ENCODE results near the gene LRP1B. TPM values are rescaled to one million over a fixed set of nuclear protein-coding genes. Genes with fewer than 3 reads are reported as not detected.

The LRP1B gene
- total and polyA plus RNA-seq, 2 experiments from 2014 or later = not detected

GRCh38 chr2:140203347-140203746 is 1927.5 kb downstream of the LRP1B start:
- Histone ChIP-seq H3K36me3 (ENCODE audit: low read depth) (no peaks in the 10 kb centered on the region), H3F3A (ENCODE audit: insufficient read depth) (no peaks in the 10 kb centered on the region), H3K4me1 (ENCODE audit: insufficient read depth) (no peaks in the 10 kb centered on the region), H3K27me3 (replicated peaks; ENCODE audit: insufficient read depth) (no peaks in the 10 kb centered on the region), H3K4me3 (no peak overlapping the region), H3K9me2 (ENCODE audit: insufficient read depth) (no peaks in the 10 kb centered on the region), H3K27ac (no peak overlapping the region), H4K20me1 (ENCODE audit: insufficient read depth) (no peaks in the 10 kb centered on the region), H3K9ac (no peak overlapping the region), H3K9me3 (ENCODE audit: low read depth) (no peaks in the 10 kb centered on the region), H3K79me2 (ENCODE audit: insufficient read depth) (no peaks in the 10 kb centered on the region), H3K4me2 (ENCODE audit: unreplicated experiment) (no peak overlapping the region), H2AFZ (no peak overlapping the region)
- no peak for TF ChIP-seq EZH2phosphoT487 (IDR thresholded peaks at IDR 0.05; ENCODE audit: insufficient read depth, low read depth)
- TF ChIP-seq EZH2 (IDR thresholded peaks at IDR 0.05; ENCODE audit: insufficient read depth, poor library complexity, severe bottlenecking) = no peak
- no peak for DNase-seq
- WGBS, 2 experiments (ENCODE audit: low coverage in 1 of 2, low lambda C conversion rate in 2 of 2, missing lambda C conversion rate in 2 of 2) = 50% methylated on average over 6 of the region's 6 CpGs
- in situ Hi-C loops (cut with MboI) = no loop called here

DNA sequence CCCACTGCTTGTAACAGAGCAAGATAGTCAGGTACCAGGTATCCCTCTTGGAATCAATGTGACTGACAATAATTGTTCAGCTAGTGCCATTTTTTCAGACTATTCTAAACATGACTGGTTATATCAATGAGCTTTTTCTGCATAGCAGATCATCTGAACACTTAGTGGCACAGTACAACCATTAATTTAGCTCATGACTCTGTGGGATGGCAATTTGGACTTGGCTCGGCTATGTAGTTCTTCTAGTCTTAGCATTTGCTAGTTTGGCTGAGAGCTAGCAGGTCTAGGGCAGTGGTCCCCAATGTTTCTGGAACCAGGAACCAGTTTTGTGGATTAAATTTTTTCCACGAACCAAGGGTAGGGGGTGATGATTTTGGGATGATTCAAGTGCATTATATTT is 1929.2 kb downstream of the LRP1B start:
- no peak for TF ChIP-seq EZH2 (IDR thresholded peaks at IDR 0.05; ENCODE audit: insufficient read depth, poor library complexity, severe bottlenecking)
- no peak for TF ChIP-seq EZH2phosphoT487 (IDR thresholded peaks at IDR 0.05; ENCODE audit: insufficient read depth, low read depth)
- Histone ChIP-seq H3K9me3 (ENCODE audit: low read depth) (no peaks in the 10 kb centered on the region), H4K20me1 (ENCODE audit: insufficient read depth) (no peaks in the 10 kb centered on the region), H3K36me3 (ENCODE audit: low read depth) (no peaks in the 10 kb centered on the region), H3K4me2 (ENCODE audit: unreplicated experiment) (no peak overlapping the region), H2AFZ (no peak overlapping the region), H3K4me1 (ENCODE audit: insufficient read depth) (no peaks in the 10 kb centered on the region), H3K27ac (no peak overlapping the region), H3K9ac (no peak overlapping the region), H3K79me2 (ENCODE audit: insufficient read depth) (no peaks in the 10 kb centered on the region), H3K9me2 (ENCODE audit: insufficient read depth) (no peaks in the 10 kb centered on the region), H3K4me3 (no peak overlapping the region), H3F3A (ENCODE audit: insufficient read depth) (no peaks in the 10 kb centered on the region), H3K27me3 (replicated peaks; ENCODE audit: insufficient read depth) (no peaks in the 10 kb centered on the region)
- in situ Hi-C loops (cut with MboI) = no loop called here
- WGBS, 2 experiments (ENCODE audit: low coverage in 1 of 2, low lambda C conversion rate in 2 of 2, missing lambda C conversion rate in 2 of 2) = 5 to 14% methylated on average over 2 of the region's 2 CpGs
- no peak for DNase-seq

DNA sequence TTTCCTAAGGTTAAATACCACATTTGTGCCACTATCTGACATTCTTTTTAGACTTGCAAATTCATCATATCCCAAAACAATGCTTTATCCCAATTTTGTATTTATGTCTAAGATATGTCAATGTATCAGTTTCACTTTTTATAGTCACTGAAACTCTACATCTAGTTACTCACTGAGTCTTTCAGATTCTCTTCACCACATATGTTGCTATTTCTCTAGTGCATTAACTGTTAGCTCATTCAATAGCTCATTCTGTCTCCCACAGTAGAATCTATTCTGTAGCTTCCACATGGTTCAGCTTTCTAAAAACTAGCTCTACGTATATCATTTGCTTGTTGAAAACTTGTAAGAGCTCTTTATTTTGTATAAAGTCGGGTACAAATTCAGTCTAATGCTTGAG is 1930.1 kb downstream of the LRP1B start:
- Histone ChIP-seq H3K4me3 (no peak overlapping the region), H3K79me2 (ENCODE audit: insufficient read depth) (no peaks in the 10 kb centered on the region), H3K27me3 (replicated peaks; ENCODE audit: insufficient read depth) (no peaks in the 10 kb centered on the region), H3K4me2 (ENCODE audit: unreplicated experiment) (no peak overlapping the region), H3F3A (ENCODE audit: insufficient read depth) (no peaks in the 10 kb centered on the region), H4K20me1 (ENCODE audit: insufficient read depth) (no peaks in the 10 kb centered on the region), H3K4me1 (ENCODE audit: insufficient read depth) (no peaks in the 10 kb centered on the region), H3K9ac (no peak overlapping the region), H3K36me3 (ENCODE audit: low read depth) (no peaks in the 10 kb centered on the region), H2AFZ (no peak overlapping the region), H3K9me2 (ENCODE audit: insufficient read depth) (no peaks in the 10 kb centered on the region), H3K9me3 (ENCODE audit: low read depth) (no peaks in the 10 kb centered on the region), H3K27ac (no peak overlapping the region)
- WGBS, 2 experiments (ENCODE audit: low coverage in 1 of 2, low lambda C conversion rate in 2 of 2, missing lambda C conversion rate in 2 of 2) = 16 to 19% methylated on average over 2 of the region's 2 CpGs
- no peak for DNase-seq
- in situ Hi-C loops (cut with MboI) = no loop called here
- TF ChIP-seq EZH2 (IDR thresholded peaks at IDR 0.05; ENCODE audit: insufficient read depth, poor library complexity, severe bottlenecking) (no peak), EZH2phosphoT487 (IDR thresholded peaks at IDR 0.05; ENCODE audit: insufficient read depth, low read depth) (no peak)

DNA sequence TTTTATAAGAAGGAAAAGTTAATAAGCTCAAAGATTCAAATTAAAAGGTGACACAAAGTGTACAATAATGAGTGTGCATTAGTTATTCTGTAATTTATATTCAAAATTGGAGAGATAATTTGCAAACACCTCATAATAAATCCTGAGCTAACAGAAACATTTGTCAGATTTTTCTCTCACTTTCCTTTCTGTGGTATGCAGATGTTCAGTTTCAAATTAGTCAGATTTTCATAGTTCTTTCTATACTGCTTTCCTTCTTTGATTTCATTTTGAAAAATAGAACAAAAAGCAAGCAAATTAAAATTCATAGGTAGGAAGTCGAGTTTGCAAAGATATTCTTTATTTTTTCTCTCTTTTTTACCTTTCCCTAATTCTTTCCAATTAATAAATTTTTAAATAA is 1930.5 kb downstream of the LRP1B start:
- Histone ChIP-seq H3K4me3 (no peak overlapping the region), H3K4me2 (ENCODE audit: unreplicated experiment) (no peak overlapping the region), H3K27ac (no peak overlapping the region), H3K9me2 (ENCODE audit: insufficient read depth) (no peaks in the 10 kb centered on the region), H3K4me1 (ENCODE audit: insufficient read depth) (no peaks in the 10 kb centered on the region), H3K36me3 (ENCODE audit: low read depth) (no peaks in the 10 kb centered on the region), H3K27me3 (replicated peaks; ENCODE audit: insufficient read depth) (no peaks in the 10 kb centered on the region), H3F3A (ENCODE audit: insufficient read depth) (no peaks in the 10 kb centered on the region), H3K79me2 (ENCODE audit: insufficient read depth) (no peaks in the 10 kb centered on the region), H3K9me3 (ENCODE audit: low read depth) (no peaks in the 10 kb centered on the region), H3K9ac (no peak overlapping the region), H2AFZ (no peak overlapping the region), H4K20me1 (ENCODE audit: insufficient read depth) (no peaks in the 10 kb centered on the region)
- TF ChIP-seq EZH2phosphoT487 (IDR thresholded peaks at IDR 0.05; ENCODE audit: insufficient read depth, low read depth) = no peak
- no peak for TF ChIP-seq EZH2 (IDR thresholded peaks at IDR 0.05; ENCODE audit: insufficient read depth, poor library complexity, severe bottlenecking)
- in situ Hi-C loops (cut with MboI) = no loop called here
- WGBS, 2 experiments (ENCODE audit: low coverage in 1 of 2, low lambda C conversion rate in 2 of 2, missing lambda C conversion rate in 2 of 2) = 2 to 11% methylated on average over 1 of the region's 1 CpG
- DNase-seq = no peak

GRCh38 chr2:140199312-140199711 is 1931.5 kb downstream of the LRP1B start:
- Histone ChIP-seq H3K4me2 (ENCODE audit: unreplicated experiment) (no peak overlapping the region), H2AFZ (no peak overlapping the region), H3K27ac (no peak overlapping the region), H3F3A (ENCODE audit: insufficient read depth) (no peaks in the 10 kb centered on the region), H4K20me1 (ENCODE audit: insufficient read depth) (no peaks in the 10 kb centered on the region), H3K9me2 (ENCODE audit: insufficient read depth) (no peaks in the 10 kb centered on the region), H3K36me3 (ENCODE audit: low read depth) (no peaks in the 10 kb centered on the region), H3K4me3 (no peak overlapping the region), H3K79me2 (ENCODE audit: insufficient read depth) (no peaks in the 10 kb centered on the region), H3K9ac (no peak overlapping the region), H3K27me3 (replicated peaks; ENCODE audit: insufficient read depth) (no peaks in the 10 kb centered on the region), H3K9me3 (ENCODE audit: low read depth) (no peaks in the 10 kb centered on the region), H3K4me1 (ENCODE audit: insufficient read depth) (no peaks in the 10 kb centered on the region)
- 30 to 32% methylated on average over 1 of the region's 1 CpG for WGBS, 2 experiments (ENCODE audit: low coverage in 1 of 2, low lambda C conversion rate in 2 of 2, missing lambda C conversion rate in 2 of 2)
- TF ChIP-seq EZH2 (IDR thresholded peaks at IDR 0.05; ENCODE audit: insufficient read depth, poor library complexity, severe bottlenecking) (no peak), EZH2phosphoT487 (IDR thresholded peaks at IDR 0.05; ENCODE audit: insufficient read depth, low read depth) (no peak)
- in situ Hi-C loops (cut with MboI) = no loop called here
- DNase-seq = no peak
